ENCODE data around the gene TXNRD2.
"Not testable (repeated sequence)": the region's sequence is repeated elsewhere in the genome, so short reads cannot be mapped to it uniquely, and the experiment has no call there.

Gene TXNRD2

DNA sequence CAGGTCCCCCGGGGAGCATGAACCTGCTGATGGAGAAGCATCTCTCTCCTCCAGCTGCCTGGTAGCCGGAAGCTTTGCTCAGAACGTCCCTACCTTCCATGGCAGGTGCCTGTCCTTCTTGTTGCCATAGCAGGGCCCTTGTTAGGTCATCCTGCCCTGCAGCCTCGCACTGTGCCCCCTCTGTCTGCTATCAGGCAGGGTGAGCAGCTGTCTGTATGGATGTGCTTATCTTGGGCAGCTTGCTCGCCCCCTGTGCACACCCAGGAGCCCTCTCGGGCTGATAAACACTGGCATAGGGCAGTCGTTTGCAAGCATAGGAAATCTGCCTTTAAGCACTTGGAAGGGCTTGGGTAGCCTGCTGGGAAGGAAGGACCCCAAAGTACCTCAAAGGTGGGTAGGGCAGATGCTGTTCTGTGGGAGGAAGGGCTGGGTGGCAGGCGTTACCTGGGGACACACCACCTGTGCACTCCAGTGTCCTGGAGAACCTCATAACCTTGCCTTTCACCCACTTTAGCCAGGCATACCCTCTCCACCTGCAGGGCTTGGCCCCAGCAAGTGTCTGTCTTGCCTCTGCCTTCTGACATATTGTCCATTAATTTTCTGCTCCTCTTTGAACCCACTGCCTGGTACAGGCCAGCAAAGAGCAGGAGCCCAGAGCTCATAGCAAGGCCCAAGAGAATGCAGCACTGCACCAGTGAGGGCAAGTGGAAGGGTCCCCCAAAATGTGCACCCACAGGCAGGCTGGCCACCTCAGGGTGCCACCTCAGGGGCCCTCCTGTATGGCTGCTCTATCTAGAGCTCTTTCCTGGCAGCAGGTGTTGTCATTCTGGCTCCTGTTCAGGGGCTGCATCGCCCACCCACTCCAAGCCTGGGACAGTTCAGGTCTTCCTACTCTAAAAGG lies 8.0 kb downstream of the TXNRD2 start:
- peaks cover 49% of the 10 kb centered on the region for H3K36me3 ChIP-seq

DNA sequence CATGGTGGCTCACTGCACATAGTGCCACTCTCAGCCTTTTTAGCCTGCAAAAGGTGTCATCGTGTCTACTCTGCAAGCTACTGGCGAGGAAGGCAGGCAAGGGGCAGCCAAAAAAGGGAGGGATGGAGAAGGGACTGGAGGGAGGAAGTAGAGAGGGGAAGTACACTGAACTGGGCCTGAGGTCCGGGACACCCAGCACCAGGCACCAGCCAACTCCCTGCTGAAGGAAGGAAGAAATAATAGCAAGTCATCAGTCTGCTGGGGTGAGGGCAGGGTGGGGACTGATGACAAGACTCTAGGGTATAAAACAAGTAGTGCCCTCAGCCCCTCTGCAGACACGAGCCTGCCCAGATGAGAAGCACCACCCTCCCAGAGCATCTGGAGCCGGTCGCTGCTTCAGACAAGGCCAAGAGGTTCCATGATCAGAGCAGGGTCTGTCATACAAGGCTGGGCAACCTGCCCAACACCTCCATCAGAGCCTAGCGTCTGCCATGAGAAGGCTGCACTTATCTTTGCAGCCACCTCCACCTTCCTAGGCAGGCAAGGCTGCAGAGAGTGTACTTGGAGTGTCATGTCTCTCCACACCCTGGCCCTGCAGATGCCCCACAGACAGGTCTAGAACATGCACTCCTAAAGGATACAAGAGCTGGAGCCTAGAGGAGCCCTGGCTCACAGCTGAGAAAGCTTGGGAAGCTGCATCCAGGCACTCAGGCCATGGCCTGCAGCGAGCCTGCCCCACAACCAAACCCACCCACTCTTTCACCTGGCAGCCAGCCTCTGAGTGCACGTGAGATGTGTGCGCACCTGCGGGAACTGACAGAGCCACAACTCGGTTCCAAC lies 9.0 kb downstream of the TXNRD2 start:
- peaks cover 39% of the 10 kb centered on the region for H3K36me3 ChIP-seq
- H3K4me3 ChIP-seq = no peak overlapping the region
- peaks cover 31% of the 10 kb centered on the region for H3K9me3 ChIP-seq
- H3K27me3 ChIP-seq = no peaks in the 10 kb centered on the region; the same call in 1 of the 2 replicates
- no peaks in the 10 kb centered on the region for H4K20me1 ChIP-seq
- TF ChIP-seq Cebpa-rat (IDR thresholded peaks at IDR 0.05) = no peak
- H3K4me1 ChIP-seq = peaks cover 11% of the 10 kb centered on the region; the same call in 1 of the 2 replicates
- H3K4me2 ChIP-seq = no peak overlapping the region; the same call in 1 of the 2 replicates
- H3K9ac ChIP-seq = no peak overlapping the region
- H3K27ac ChIP-seq = no peak overlapping the region

More for the DNA sequence above, 8.0 kb downstream of the TXNRD2 start:
- H3K4me3 ChIP-seq = no peak overlapping the region
- peaks cover 11% of the 10 kb centered on the region; the same call in 1 of the 2 replicates for H3K4me1 ChIP-seq
- H3K27ac ChIP-seq = no peak overlapping the region
- no peak for TF ChIP-seq Cebpa-rat (IDR thresholded peaks at IDR 0.05)
- no peak overlapping the region for H3K4me2 ChIP-seq
- peaks cover 40% of the 10 kb centered on the region for H3K9me3 ChIP-seq
- H3K27me3 ChIP-seq = no peaks in the 10 kb centered on the region; the same call in 1 of the 2 replicates
- H3K9ac ChIP-seq = no peak overlapping the region
- H4K20me1 ChIP-seq = no peaks in the 10 kb centered on the region

DNA sequence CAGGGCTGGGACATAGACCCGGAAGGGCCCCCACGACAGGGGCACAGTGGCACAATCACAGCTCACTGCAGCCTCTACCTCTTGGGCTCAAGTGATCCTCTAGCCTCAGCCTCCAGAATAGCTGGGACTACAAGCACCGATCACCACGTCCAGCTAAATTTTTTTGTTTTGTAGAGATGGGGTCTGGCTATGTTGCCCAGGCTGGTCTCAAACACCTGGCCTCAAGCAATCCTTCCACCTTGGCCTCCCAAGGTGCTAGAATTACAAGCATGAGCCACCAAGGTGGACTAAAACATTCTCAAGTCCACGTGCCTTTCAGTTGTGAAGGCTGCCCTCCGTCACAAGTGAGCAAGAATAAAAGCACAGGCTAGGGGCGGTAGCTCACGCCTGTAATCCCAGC lies 10.1 kb downstream of the TXNRD2 start:
- H4K20me1 ChIP-seq = no peaks in the 10 kb centered on the region
- no peak for TF ChIP-seq Cebpa-rat (IDR thresholded peaks at IDR 0.05)
- H3K36me3 ChIP-seq = peaks cover 31% of the 10 kb centered on the region
- peaks cover 11% of the 10 kb centered on the region; the same call in 1 of the 2 replicates for H3K4me1 ChIP-seq
- H3K9me3 ChIP-seq = peaks cover 21% of the 10 kb centered on the region
- H3K4me3 ChIP-seq = no peak overlapping the region
- H3K9ac ChIP-seq = no peak overlapping the region
- H3K27ac ChIP-seq = no peak overlapping the region
- no peak overlapping the region for H3K4me2 ChIP-seq
- no peaks in the 10 kb centered on the region; the same call in 1 of the 2 replicates for H3K27me3 ChIP-seq

DNA sequence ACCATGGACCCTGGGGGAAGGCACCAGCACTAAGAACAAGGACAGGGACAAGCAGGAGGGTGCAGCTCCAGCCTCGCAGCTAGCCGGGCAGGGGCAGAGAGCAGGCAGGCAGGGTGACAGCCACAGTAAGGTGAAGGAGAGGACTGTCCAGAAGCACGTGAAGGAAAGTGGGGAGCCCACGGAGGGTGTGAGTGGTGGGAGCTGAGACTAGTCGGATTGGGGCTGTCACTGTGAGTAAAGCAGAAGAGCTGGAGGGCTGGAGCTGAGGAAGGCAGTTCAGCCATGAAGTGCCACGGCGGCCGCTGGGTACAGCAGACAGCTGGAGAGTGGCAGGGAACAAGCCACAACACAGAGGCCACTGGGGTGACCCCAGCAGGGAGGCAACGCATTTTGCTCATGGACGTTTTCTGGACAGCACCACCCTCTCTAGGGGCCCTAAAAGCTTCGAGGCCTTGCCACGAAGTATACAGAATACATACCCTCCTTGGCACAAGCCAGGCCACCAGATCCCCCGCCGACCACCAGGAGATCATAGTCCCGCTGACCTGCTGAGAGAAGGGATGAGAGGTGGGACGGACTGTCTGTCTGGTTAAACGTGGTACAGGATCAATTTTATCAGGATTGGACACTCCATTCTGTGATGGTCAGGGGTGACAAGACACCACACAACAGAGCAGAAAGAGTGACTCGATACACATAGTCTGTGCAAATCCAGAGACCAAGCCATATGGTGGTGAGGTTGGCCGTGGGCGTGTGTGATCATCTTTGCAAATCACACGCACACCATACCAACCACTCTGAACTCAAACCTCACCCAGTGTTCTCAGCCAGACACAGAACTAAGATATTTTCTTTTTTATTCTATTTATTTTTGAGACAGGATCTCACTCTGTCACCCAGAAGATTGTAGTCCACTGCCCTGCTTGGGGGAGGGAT lies 10.8 kb downstream of the TXNRD2 start:
- Histone ChIP-seq H3K9me3 (peaks cover 14% of the 10 kb centered on the region), H3K4me1 (peaks cover 11% of the 10 kb centered on the region; the same call in 1 of the 2 replicates), H3K4me3 (no peak overlapping the region), H3K9ac (no peak overlapping the region), H3K27me3 (no peaks in the 10 kb centered on the region; the same call in 1 of the 2 replicates), H3K4me2 (no peak overlapping the region), H4K20me1 (no peaks in the 10 kb centered on the region), H3K36me3 (peaks cover 26% of the 10 kb centered on the region), H3K27ac (no peak overlapping the region)
- TF ChIP-seq Cebpa-rat (IDR thresholded peaks at IDR 0.05) = no peak

DNA sequence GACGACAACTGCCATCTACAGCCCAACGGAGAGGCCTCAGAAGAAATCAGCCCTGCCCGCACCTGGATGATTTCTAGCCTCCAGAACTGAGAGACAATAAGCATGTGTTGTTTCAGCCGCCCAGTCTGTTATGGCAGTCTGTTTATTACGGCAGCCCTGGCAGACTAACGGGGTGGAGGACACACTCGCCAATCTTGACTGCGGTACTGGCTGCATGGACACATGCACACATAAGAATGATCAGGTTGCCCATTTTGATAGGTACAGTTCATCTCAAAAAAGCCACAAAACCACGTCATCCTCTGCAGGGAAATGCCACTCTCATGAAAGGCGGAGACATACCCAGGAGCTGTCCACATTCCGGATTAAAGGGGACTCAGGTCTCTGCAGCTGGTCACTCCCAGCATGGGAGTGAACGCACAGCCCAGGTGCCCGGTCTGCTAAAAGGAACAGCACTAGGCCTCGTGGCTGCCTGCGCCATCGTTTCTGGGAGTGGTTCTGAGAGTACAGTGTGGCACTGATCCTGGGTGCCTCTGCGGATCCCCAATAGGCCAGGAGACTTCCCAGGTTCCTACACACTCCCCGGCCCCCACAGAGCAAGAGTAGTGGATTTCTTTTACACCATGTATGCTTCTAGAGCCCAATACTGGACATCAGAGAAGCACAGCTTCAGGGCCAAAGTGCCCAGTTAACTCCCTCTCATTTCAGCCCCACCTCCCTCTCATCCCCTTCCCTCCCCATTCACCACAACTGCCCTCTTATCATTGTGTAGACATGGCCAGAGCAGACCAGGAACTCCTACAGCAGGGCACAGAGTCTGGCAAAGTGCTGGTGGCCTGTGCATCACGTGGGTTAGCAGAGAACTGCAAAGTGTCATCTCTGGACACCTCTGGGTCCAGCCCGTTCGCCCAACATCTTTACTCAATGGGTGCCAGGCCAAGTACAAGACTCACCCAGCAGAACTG lies 11.8 kb downstream of the TXNRD2 start:
- no peak overlapping the region for H3K27ac ChIP-seq
- H3K27me3 ChIP-seq = no peaks in the 10 kb centered on the region; the same call in 1 of the 2 replicates

DNA sequence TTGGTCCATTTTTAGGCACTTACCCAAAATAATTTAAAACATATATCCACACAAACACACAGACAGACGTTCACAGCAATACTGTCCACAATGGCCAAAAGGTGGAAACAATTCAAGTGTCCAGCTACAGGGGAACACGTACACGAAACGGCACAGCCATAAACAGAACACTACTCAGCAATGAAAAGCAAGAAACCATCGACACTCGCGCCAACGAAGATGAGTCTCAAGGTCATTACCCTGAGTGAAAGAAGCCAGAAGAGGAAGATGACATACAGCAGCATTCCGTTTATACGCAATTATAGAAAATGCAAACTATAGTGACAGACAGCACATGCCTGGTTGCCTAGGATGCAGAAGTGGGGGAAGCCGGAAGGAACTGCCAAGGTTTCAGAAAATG lies 13.4 kb downstream of the TXNRD2 start:
- Histone ChIP-seq H3K9ac (no peak overlapping the region), H4K20me1 (no peaks in the 10 kb centered on the region), H3K4me2 (no peak overlapping the region), H3K36me3 (peaks cover 22% of the 10 kb centered on the region; the same call in 1 of the 2 replicates), H3K27me3 (no peaks in the 10 kb centered on the region; the same call in 1 of the 2 replicates), H3K27ac (no peak overlapping the region), H3K9me3 (no peaks in the 10 kb centered on the region), H3K4me1 (peaks cover 10% of the 10 kb centered on the region; the same call in 1 of the 2 replicates), H3K4me3 (no peak overlapping the region)
- no peak for TF ChIP-seq Cebpa-rat (IDR thresholded peaks at IDR 0.05)

More for the DNA sequence above, 11.8 kb downstream of the TXNRD2 start:
- peaks cover 17% of the 10 kb centered on the region for H3K36me3 ChIP-seq
- H3K9ac ChIP-seq = no peak overlapping the region
- no peak overlapping the region for H3K4me2 ChIP-seq
- no peak for TF ChIP-seq Cebpa-rat (IDR thresholded peaks at IDR 0.05)
- peaks cover 4% of the 10 kb centered on the region for H3K9me3 ChIP-seq
- H4K20me1 ChIP-seq = no peaks in the 10 kb centered on the region
- peaks cover 11% of the 10 kb centered on the region; the same call in 1 of the 2 replicates for H3K4me1 ChIP-seq
- H3K4me3 ChIP-seq = no peak overlapping the region

DNA sequence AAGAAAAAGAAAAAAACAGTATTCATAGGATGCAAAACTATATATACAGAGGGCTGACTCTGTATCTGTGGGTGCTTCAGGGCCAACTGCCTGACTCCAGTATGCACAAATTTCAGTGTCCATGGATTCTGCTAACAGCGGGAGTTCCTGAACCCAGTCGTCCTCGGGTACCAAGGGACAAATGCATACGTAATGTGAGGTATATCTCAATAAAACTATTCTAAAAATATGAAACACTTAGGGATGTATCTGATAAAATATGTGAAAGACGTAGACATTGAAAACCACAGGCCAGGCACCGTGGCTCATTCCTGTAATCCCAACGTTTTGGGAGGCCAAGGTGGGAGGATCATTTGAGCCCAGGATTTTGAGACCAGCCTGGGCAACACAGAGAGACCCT lies 13.9 kb downstream of the TXNRD2 start:
- Histone ChIP-seq H3K9ac (no peak overlapping the region), H4K20me1 (no peaks in the 10 kb centered on the region), H3K9me3 (no peaks in the 10 kb centered on the region), H3K4me1 (peaks cover 5% of the 10 kb centered on the region; the same call in 1 of the 2 replicates), H3K4me2 (no peak overlapping the region), H3K36me3 (peaks cover 22% of the 10 kb centered on the region; the same call in 1 of the 2 replicates), H3K27ac (no peak overlapping the region), H3K4me3 (no peak overlapping the region), H3K27me3 (no peaks in the 10 kb centered on the region; the same call in 1 of the 2 replicates)
- TF ChIP-seq Cebpa-rat (IDR thresholded peaks at IDR 0.05) = no peak

DNA sequence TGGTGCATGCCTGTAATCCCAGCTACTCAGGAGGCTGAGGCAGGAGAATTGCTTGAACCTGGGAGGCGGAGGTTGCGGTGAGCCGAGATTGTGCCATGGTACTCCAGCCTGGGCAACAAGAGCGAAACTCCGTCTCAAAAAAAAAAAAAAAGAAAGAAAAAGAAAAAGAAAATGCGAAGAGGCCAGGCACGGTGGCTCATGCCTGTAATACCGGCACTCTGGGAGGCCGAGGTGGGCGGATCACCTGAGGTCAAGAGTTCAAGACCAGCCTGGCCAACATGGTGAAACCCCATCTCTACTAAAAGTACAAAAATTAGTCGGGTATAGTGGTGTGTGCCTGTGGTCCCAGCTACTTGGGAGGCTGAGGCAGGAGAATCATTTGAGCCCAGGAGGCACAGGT lies 15.6 kb downstream of the TXNRD2 start:
- not testable (repeated sequence) for H3K27me3 ChIP-seq, H3K4me3 ChIP-seq, H3K4me1 ChIP-seq, H3K4me2 ChIP-seq, H3K9me3 ChIP-seq, H4K20me1 ChIP-seq, H3K9ac ChIP-seq, H3K27ac ChIP-seq
- H3K36me3 ChIP-seq = peaks cover 18% of the 10 kb centered on the region; the same call in 1 of the 2 replicates
